ENCODE results near the gene TRIM2. TPM values are rescaled to one million over a fixed set of nuclear protein-coding genes. Genes with fewer than 3 reads are reported as not detected.

TRIM2 gene
- total RNA-seq, 2 donors from 2014 or later: 54.5 to 70.4 TPM

- Histone ChIP-seq H3K36me3 (no peaks in the 10 kb centered on the region), H3K27me3 (replicated peaks; ENCODE audit: insufficient read depth) (no peaks in the 10 kb centered on the region), H3K4me1 (replicated peaks) (peaks cover 9% of the 10 kb centered on the region), H3K4me3 (no peak overlapping the region), H3K9me3 (no peaks in the 10 kb centered on the region), H3K27ac (no peak overlapping the region)
- intact Hi-C loops (cut with DNase I): no loop called here
- no peak for DNase-seq (ENCODE audit: low spot score)
- no peak for TF ChIP-seq POLR2A (IDR thresholded peaks at IDR 0.05)
- TF ChIP-seq POLR2AphosphoS5 (IDR thresholded peaks at IDR 0.05): no peak
- no peak for TF ChIP-seq CTCF (IDR thresholded peaks at IDR 0.05)
- 82% methylated on average over 5 of the region's 5 CpGs for WGBS
These were observed 34.1 kb downstream of the TRIM2 start for GRCh38 chr4:153238135-153238919.

GRCh38 chr4:153239409-153239808 is 35.2 kb downstream of the TRIM2 start:
- intact Hi-C loops (cut with DNase I): no loop called here
- H3K9me3 ChIP-seq: no peaks in the 10 kb centered on the region
- no peak for DNase-seq (ENCODE audit: low spot score)
- H3K27me3 ChIP-seq (replicated peaks; ENCODE audit: insufficient read depth): no peaks in the 10 kb centered on the region
- H3K4me3 ChIP-seq: no peak overlapping the region
- peaks cover 9% of the 10 kb centered on the region for H3K4me1 ChIP-seq (replicated peaks)
- no peaks in the 10 kb centered on the region for H3K36me3 ChIP-seq
- no peak for TF ChIP-seq CTCF (IDR thresholded peaks at IDR 0.05)
- TF ChIP-seq POLR2AphosphoS5 (IDR thresholded peaks at IDR 0.05): no peak
- TF ChIP-seq POLR2A (IDR thresholded peaks at IDR 0.05): no peak
- 96% methylated on average over 3 of the region's 3 CpGs for WGBS
- no peak overlapping the region for H3K27ac ChIP-seq

DNA sequence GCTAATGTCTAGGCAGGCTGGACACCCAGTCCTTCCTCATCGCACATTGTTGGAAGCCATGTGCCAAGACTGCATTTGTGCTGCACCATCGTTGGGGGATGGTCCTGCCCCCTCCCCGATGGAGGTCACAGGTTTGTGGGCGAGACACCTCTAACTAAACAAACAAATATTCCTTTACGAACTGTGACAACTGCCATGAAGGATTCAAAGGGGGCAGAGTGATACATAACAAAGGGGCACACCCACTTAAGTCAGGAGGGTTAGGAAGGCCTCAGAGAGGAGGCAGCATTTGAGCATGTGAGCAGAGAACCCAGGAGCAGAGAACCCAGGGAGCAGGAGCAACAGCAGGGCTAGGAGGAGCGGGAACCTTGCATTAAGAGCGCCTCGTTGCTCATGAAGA is 37.1 kb downstream of the TRIM2 start:
- Histone ChIP-seq H3K27ac (no peak overlapping the region), H3K9me3 (no peaks in the 10 kb centered on the region), H3K36me3 (no peaks in the 10 kb centered on the region), H3K4me3 (no peak overlapping the region), H3K27me3 (replicated peaks; ENCODE audit: insufficient read depth) (no peaks in the 10 kb centered on the region), H3K4me1 (replicated peaks) (peaks cover 9% of the 10 kb centered on the region)
- intact Hi-C loops (cut with DNase I): no loop called here
- WGBS: 71% methylated on average over 8 of the region's 8 CpGs
- no peak for DNase-seq (ENCODE audit: low spot score)
- TF ChIP-seq CTCF (IDR thresholded peaks at IDR 0.05): no peak
- TF ChIP-seq POLR2A (IDR thresholded peaks at IDR 0.05): no peak
- TF ChIP-seq POLR2AphosphoS5 (IDR thresholded peaks at IDR 0.05): no peak

DNA sequence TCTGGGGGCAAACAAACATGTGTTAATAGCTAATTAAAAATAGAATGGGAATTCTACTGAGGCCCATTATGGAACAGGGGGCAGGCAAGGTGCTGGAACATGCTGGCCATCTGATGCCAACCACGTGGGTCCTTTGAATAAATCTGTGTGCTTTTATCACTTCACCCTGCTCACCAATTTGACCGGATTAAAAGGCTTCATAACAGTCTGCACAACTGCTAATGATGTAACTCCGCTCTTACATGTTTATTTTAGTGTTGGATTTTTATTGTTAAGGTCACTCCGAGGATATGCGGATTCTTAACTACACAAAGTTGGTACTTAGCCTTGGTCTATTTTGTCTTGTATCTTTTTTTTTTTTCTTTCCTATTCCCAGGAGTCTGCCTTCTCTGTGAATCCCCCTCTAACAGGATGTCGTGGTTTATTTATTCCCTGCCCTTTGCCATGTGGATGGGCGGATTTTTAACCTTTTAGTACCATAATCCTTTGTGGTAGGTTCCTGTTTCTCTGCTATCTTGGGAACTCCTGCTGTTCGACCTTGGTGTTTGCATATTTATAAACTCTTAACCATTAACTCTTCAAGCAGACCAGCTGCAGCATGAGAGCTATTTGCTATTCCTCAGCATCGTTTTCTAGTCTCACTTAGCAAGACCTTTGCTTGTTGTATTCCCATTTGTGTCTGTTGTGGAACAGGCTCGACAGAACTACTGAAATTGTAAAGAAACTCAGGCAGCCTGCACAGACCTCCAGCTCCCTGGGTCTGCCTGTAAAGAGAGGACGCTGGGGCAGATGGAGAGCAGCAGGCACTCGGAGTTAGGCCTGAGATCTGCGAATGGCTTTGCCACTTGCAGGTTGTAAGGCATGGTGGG is 38.0 kb downstream of the TRIM2 start:
- Histone ChIP-seq H3K36me3 (no peaks in the 10 kb centered on the region), H3K4me1 (replicated peaks) (peaks cover 9% of the 10 kb centered on the region), H3K9me3 (no peaks in the 10 kb centered on the region), H3K27me3 (replicated peaks; ENCODE audit: insufficient read depth) (no peaks in the 10 kb centered on the region), H3K4me3 (no peak overlapping the region), H3K27ac (peak overlapping the region in 1 of 2 donors; percentile 55)
- intact Hi-C loops (cut with DNase I): no loop called here
- DNase-seq (ENCODE audit: low spot score): no peak
- no peak for TF ChIP-seq CTCF (IDR thresholded peaks at IDR 0.05)
- peak; percentile 8 for TF ChIP-seq POLR2AphosphoS5 (IDR thresholded peaks at IDR 0.05)
- WGBS: 26% methylated on average over 13 of the region's 13 CpGs

Data from prostate gland (tissue), 2 donors.